Activated CD4-positive, alpha-beta T cell treated with anti-CD3 and anti-CD28 coated beads, Interleukin-2, amount 50 U/mL, for 24 hours (primary cell): ENCODE results near the gene SERTAD2.

Experiments used
- DNase-seq, 2 donors: peaks; one replicate each; pipeline ENCODE4 v3.0.0-alpha.2; 2020; ENCODE audit warnings: low read depth in 1 of 2, low spot score in 1 of 2

SERTAD2 gene

GRCh38 chr2:64677530-64677929, 23.8 kb upstream of the SERTAD2 start:
- DNase-seq: no peak

DNA sequence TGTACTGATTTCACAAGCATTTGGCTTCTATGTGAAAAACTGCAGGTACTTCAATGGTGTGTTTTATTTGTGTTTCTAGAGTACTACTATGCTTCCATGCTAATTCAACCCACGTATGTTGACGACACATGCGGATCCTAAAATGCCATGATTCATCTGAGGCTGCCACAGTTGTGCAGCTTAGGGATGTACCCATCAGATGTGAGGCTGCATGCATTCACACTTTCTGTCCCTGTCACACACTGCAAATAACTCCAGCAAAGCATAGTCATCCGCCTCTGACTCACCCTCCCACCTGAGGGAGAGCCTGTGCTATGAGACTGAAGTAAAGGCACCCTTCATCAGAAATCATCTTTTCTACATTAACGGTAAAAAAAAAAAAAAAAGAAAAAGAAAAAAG, 22.1 kb upstream of the SERTAD2 start:
- DNase-seq: peak; percentile 27 to 84

GRCh38 chr2:64672708-64673107, 19.0 kb upstream of the SERTAD2 start:
- DNase-seq: no peak

DNA sequence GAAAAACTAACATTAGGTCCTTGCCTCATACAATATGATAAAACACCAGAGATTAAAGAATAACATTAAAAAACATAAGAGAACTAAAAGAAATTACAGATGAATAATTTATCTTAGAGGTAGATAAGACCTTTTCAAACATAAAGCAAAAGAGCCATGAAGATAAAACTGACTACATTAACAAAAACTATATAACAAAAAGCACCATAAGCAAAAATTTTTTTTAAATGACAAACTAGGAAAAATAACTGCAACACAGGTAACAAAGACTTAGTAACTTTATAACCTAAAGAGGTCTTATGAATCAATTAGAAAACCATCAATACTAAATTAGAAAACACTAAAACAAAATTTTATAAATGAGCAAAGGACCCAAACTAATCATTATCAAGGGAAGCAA, 16.3 kb upstream of the SERTAD2 start:
- no peak for DNase-seq

DNA sequence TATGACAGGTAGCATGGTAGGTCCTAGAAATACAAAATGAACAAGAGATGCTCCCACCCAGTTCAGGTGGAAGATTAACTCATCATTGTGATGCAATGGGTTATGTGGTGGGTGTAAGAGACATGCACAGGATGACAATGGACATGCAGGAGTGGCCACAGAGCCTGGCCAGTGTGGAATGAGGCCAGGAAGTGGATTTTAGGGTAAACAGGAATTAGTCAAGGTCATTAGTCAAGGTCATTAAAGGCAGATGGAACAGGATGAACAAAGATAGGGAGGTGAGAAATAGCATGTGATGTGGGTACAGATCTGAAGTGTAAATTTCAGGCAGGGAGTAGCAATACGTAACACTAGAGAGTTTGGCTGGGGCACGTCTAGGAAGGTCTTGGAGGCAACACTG, 15.6 kb upstream of the SERTAD2 start:
- DNase-seq: no peak

GRCh38 chr2:64668542-64668941, 14.8 kb upstream of the SERTAD2 start:
- DNase-seq: no peak

DNA sequence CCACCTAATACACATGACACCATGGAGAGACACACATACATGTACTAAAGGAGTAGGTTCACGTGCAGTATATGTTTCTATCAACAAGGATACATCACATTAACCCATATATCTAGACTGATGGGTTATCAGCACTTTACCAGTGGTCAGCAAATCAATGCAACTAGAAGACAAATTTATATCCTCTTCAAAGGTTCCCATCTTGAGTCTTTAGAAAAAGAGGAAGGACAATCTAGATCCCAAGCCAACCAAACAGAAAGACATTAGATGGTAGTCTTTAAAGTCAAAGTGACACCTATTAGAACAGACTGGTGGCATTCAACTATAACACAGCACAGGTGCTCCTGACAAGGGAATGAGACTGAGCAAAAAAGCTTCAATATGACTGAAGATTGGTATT, 13.8 kb upstream of the SERTAD2 start:
- no peak for DNase-seq

DNA sequence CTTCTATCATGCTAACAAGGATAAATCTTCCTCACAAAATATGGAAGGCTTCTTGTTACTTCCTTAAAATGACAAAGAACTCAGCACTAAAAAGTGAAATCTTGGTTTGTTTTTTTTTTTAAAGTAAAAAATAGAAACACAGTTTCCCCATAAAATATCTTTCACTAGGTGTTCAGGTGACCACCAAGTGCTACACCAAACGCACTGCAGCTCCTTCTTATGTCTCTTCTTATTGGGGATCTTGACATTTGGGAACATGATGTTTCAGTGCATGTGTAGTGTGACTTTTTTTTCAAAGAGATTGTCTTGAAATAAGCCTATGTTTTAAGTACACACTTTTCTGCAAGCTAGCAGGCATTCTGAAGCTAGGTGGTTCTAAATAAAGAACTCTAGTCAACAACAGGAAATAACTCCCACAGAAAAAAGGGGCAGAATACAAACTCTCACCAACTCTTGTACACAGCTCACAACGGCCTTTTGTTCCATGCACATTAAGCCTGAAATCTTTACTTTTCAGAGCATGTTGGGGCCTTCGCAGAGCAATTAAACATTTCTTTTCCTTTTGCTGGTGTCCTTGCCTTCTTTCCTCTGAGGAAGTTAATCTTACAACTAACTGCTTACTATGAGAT, 13.2 kb upstream of the SERTAD2 start:
- DNase-seq: no peak

- DNase-seq: no peak
Measured at GRCh38 chr2:64665709-64666108, 12.0 kb upstream of the SERTAD2 start.

- no peak for DNase-seq
Measured at GRCh38 chr2:64663402-64663801, 9.7 kb upstream of the SERTAD2 start.

- DNase-seq: no peak
Measured at GRCh38 chr2:64661741-64662169, 8.0 kb upstream of the SERTAD2 start.

GRCh38 chr2:64659252-64659651, 5.5 kb upstream of the SERTAD2 start:
- no peak for DNase-seq

DNA sequence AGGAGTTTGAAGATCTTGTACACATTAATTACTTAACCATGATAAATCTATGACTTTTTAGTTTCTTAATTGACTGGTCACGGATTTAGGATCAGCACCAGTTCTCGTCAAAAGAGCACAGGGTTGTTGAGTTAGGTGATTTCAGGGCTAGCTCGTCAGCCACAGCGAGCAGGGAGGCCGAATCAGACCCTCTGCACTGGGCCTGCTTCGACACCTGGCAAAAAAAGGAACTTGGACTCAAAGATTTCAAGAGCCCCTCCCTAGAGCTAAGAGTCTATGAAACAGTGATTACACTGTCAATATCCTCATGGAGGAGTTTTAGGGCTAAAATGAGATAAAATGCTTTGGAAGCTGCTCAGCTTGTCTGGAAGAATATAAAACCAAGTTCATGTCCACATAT, 4.6 kb upstream of the SERTAD2 start:
- no peak for DNase-seq

GRCh38 chr2:64657411-64657810, 3.7 kb upstream of the SERTAD2 start:
- no peak for DNase-seq

DNA sequence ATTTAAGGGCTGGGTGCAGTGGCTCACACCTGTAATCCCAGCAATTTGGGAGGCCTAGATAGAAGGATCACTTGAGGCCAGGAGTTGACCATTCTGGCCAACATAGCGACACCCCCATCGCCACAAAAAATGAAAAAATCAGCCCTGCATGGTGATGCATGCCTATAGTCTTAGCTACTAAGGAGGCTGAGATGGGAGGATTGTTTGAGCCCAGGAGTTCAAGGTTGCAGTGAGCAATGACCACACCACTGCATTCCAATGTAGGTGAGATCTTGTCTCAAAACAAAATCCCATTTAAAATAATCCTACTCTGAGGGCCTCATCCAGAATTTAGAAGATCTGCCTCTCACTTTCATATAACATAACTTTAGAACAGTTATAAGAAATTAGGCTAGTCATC, 2.7 kb upstream of the SERTAD2 start:
- DNase-seq: no peak

- DNase-seq: no peak
Measured at GRCh38 chr2:64655873-64656272, 2.2 kb upstream of the SERTAD2 start.

DNA sequence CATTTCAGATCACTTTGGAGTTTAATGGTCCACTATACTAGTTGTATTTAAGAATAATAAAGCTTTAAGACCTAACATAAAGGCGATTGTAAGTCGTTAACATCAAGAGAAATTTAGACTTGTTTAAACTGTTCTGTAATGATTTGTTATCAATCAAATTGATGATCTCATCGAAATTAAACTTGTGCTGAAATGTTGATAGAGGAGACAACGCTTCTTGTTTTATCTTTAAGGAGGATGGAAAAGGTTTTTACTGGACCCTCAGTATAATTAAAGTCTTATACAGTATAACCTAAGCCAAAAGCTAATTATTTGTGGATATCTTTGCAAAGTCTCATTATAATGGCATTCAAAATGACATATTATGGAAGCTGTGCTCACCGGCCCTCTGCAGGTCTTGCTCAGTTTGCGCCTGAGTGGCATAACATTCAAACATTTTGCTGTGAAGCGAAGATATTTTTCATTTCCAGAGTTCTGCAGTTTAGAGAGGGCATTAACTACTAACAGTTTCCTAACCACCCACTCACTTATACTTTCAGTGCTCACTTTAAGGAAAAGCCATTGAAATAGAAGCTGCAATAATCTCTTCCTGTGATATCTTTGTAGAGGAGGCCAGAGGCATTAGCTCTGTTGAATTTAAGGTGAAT, 1.4 kb upstream of the SERTAD2 start:
- DNase-seq: no peak

DNA sequence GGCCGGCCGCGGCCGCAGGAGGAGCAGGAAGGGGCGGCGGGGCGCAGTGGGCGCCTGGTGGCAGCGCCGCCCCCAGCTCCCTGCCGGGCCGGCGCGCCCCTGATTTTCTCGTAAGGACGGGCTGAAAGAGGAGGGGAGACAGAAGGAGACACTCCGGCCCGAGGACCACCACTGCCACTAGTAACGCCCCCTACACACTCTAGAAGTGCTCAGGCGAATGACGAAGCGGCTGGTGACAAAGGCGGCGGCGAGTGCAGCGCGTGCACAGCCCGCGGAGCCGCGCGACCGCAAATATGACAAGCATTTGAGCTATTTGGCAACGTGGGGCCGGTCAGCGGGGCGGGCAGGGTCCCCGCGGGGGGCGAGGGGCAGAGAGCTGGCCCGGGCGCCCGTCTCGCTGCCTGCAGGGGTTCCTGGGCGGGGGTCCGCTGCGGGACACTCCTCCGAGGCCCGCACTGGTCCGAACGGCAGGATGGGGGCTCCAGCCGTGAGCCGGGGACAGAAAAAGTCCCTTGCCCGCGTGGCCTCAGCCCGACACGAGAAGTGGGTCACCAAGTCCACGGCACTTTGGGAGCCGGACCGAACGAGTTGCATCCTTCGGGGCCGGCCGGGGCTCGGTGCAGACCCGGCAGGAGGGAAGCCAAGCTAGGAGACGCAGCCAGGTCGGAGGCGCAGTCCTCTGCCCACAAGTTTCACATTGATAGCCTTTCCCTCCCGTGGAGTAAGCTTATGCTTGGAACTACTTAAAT, 524 bp upstream of the SERTAD2 start:
- peak; percentile 37 to 44 for DNase-seq

- DNase-seq: no peak
Measured at GRCh38 chr2:64652231-64653108, 1.2 kb downstream of the SERTAD2 start.

GRCh38 chr2:64651590-64651989, 2.1 kb downstream of the SERTAD2 start:
- no peak for DNase-seq

DNA sequence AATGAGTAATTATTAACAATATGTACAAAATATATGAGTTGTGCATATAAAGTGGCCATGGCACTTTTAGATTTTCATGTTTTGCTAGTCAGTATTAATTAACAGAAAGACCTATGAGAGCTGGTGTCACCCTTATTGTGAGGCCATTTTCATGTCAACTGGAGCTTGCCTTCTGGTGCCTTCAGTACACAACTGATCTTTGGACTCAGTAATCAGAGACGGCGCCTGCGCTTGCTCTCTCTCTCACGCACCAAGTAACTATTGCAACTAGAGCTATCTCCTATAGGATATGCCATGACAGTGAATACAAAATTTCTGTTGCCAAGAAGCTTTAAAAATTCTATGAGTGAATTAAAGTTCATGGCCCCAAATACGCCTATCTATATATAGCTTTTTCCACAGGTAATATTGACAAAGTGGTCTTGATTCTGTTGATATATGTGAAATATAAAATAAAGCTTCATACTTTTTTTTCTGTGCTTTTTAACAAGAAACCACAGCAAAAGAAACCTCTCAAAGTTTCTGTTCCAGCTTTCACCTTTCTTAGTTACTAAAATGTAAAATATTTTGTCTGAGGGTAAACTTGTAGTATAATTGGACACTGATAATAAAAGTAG, 2.9 kb downstream of the SERTAD2 start:
- no peak for DNase-seq
